Ovary (tissue), 10 donors: ENCODE measurements around the gene ACSM3. TPM values are rescaled to one million over a fixed set of nuclear protein-coding genes. Genes with fewer than 3 reads are reported as not detected.
A peak's percentile ranks its signal among the peaks of the same experiment; 100 is the strongest.
"Not testable (repeated sequence)": the region's sequence is repeated elsewhere in the genome, so short reads cannot be mapped to it uniquely, and the experiment has no call there.

Experiments
- DNase-seq, 5 donors: peaks; one replicate each; pipeline ENCODE4 v3.0.0-alpha.2; 2019 to 2020
- H3K27ac ChIP-seq, 2 donors: fragments of 200-600 bp; one replicate each; pipeline versions ENCODE4 v1.5.1 to v1.8.0; 2019 to 2022
- H3K27me3 ChIP-seq: fragments of 200-600 bp; one replicate; pipeline ENCODE4 v1.8.0; 2022
- H3K36me3 ChIP-seq: fragments of 200-600 bp; sonication (generic); one replicate; pipeline ENCODE4 v1.5.1; 2019
- H3K4me1 ChIP-seq: one replicate; pipeline ENCODE4 v1.8.1; 2013; ENCODE audit warnings: mild to moderate bottlenecking, moderate library complexity; ENCODE audit not compliant: insufficient read depth
- H3K4me3 ChIP-seq: fragments of 200-600 bp; sonication (generic); one replicate; pipeline ENCODE4 v1.5.1; 2017
- H3K9me3 ChIP-seq, 2 donors: fragments of 200-600 bp in 1 of 2; sonication (generic) in 1 of 2; one replicate each; pipeline versions ENCODE4 v1.5.1 to v1.8.1; 2013 to 2019; ENCODE audit warnings: mild to moderate bottlenecking in 1 of 2, moderate library complexity in 1 of 2
- EP300 ChIP-seq: sonication (generic); formaldehyde crosslinking; IDR thresholded peaks from one replicate; pipeline ENCODE4 v1.6.1; 2017; ENCODE audit warnings: antibody characterized with exemption
- POLR2A ChIP-seq: fragments of 450-650 bp; IDR thresholded peaks from one replicate; pipeline ENCODE4 v1.6.1; 2017; ENCODE audit warnings: antibody characterized with exemption, mild to moderate bottlenecking, moderate library complexity
- WGBS, 3 donors: extraction: QIAGEN DNeasy Blood & Tissue Kit in 1 of 3; methylation state at CpG; one replicate each; pipeline versions ENCODE4 v1.1.5 to v1.1.7; 2013 to 2017; 5-methylcytosine and 5-hydroxymethylcytosine counted together
- intact Hi-C, 4 donors: fragments of 100-400 bp; cut with DNase I; formaldehyde crosslinking; loops; one replicate each; pipeline versions ENCODE4 v1.11.0 to v1.15.1; 2022 to 2023
- long read RNA-seq, 3 donors: library from polyadenylated mRNA in 2 of 3; unstranded in 2 of 3; transcript quantifications; one replicate each; pipeline ENCODE4 v2.0.0 and lab custom pipeline, GENCODE V29; 2021 to 2026
- polyA plus RNA-seq, 2 donors: library from polyadenylated mRNA; stranded (reverse); fragments of 200-250 nt in 1 of 2; fragments of 350-450 nt in 1 of 2; fragmentation: Illumina TruSeq in 1 of 2; extraction: RNeasy Lipid Tissue Mini Kit (QIAGEN cat#74804) in 1 of 2; gene quantifications; one replicate each; pipeline ENCODE4 v1.2.3, GENCODE V29; 2013 to 2014
- total RNA-seq, 7 donors: library from RNA; depleted of rRNA in 2 of 7; stranded (reverse); fragments of >200 nt in 2 of 7; fragmentation: NEBNext Ultra II Directional in 3 of 7; extraction: Animal tissue kit (Norgen Biotek cat#: 25700) in 3 of 7; gene quantifications; one replicate each; pipeline versions ENCODE4 v1.1.0 to v1.2.4, GENCODE V29; 2016 to 2023
- TF ChIP-seq, protein P1 (sequence below), 3 donors: fragments of 450-650 bp in 2 of 3; fragments of 200-600 bp in 1 of 3; IDR thresholded peaks; one replicate each; pipeline versions ENCODE4 v1.5.1 to v1.8.0; 2016 to 2022; ENCODE audit warnings: antibody characterized with exemption in 3 of 3, mild to moderate bottlenecking in 1 of 3
- donor health status: DM: no; HTN: no; CAD: no; lungs with moderate emphysema.
- donor health status: DM: no; HTN: no; CAD: no.
- donor health status: Bipolar disorder and iron deficiency.
- donor health status: DM: yes; HTN: yes; CAD: no.
- donor health status: DM: no; HTN: no; CAD: no.
- donor health status: DM: yes; HTN: yes; CAD: no.

ACSM3 gene
- total RNA-seq (100 to 1,000 TPM in 6 of 7 donors, 10 to 100 TPM in 1; 97.1 to 481 (median 251) TPM), polyA plus RNA-seq (100 to 1,000 TPM; 237 to 248 TPM)
- long read RNA-seq, donor 1, transcript ACSM3-215 (2 exons, 3,311 nt) = major isoform, 55 of 388 reads
- long read RNA-seq, donor 1, transcript ACSM3-201 (14 exons, 2,845 nt) = minor isoform, 10 of 388 reads
- long read RNA-seq, donor 1, partial matches to known transcripts = 110 of 388 reads
- long read RNA-seq, donor 1, other reads (novel, unspliced or antisense) = 213 of 388 reads
- long read RNA-seq, donor 2, partial matches to known transcripts = 83 of 86 reads
- long read RNA-seq, donor 2, other reads (novel, unspliced or antisense) = 0 of 86 reads
- long read RNA-seq, donor 3, transcript ACSM3-215 (2 exons, 3,311 nt) = major isoform, 162 of 343 reads
- long read RNA-seq, donor 3, partial matches to known transcripts = 41 of 343 reads
- long read RNA-seq, donor 3, other reads (novel, unspliced or antisense) = 138 of 343 reads

DNA sequence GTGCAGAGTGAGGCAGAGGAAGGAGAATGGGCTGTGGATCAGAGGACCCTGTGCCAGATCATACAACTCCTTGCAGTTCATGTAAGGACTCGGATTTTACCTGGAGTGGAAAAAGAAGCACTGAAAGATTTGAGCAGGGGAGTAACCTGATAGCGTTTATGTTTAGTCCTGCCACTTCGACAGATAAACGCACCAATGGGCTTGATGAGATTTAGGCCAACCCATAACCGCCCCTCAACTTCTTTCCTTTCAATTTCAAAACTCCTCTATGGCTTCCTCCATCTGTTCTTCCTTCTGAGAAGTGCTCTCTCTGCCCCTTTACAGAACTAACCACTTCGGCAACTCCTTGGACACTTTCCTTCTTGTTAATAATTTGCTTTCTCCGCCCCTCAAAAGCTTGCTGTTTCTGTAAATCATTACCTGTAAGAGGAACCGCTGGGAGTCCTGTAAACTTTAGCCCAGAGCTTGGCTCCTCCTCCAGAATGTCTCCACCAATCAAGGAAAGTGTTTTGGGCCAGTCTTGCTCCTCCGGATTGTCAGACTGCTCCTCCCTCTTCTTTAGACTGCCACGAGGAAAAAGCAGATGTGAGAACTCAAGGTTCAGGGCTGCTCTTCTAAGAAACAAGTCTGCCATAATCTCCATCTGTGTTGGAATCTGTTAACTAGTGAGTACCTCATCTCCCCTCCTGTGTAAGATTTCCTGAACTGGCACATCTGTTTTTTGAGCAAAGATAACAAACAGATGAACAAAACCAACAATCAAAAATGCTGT, at the start of gene ACSM3:
TSS of gene ACSM3 (plus strand) at position 554 of the 772 bp plus-strand sequence. CDS start 6,021 bp downstream, outside the sequence.
- WGBS, 3 donors = 6 to 8% (median 7%) methylated on average over 10 of the region's 10 CpGs
- Histone ChIP-seq H3K9me3 (no peaks in the 10 kb centered on the region), H3K4me3 (peak within 1 kb of the TSS; percentile 12), H3K36me3 (no peaks in the 10 kb centered on the region), H3K27me3 (no peaks in the 10 kb centered on the region), H3K27ac (peak within 1 kb of the TSS in 1 of 2 donors; percentile 66), H3K4me1 (peaks cover 5% of the 10 kb centered on the region)
- intact Hi-C loops = no loop called here
- TF ChIP-seq POLR2A (no peak), EP300 (no peak)
- TF ChIP-seq, protein P1, sequence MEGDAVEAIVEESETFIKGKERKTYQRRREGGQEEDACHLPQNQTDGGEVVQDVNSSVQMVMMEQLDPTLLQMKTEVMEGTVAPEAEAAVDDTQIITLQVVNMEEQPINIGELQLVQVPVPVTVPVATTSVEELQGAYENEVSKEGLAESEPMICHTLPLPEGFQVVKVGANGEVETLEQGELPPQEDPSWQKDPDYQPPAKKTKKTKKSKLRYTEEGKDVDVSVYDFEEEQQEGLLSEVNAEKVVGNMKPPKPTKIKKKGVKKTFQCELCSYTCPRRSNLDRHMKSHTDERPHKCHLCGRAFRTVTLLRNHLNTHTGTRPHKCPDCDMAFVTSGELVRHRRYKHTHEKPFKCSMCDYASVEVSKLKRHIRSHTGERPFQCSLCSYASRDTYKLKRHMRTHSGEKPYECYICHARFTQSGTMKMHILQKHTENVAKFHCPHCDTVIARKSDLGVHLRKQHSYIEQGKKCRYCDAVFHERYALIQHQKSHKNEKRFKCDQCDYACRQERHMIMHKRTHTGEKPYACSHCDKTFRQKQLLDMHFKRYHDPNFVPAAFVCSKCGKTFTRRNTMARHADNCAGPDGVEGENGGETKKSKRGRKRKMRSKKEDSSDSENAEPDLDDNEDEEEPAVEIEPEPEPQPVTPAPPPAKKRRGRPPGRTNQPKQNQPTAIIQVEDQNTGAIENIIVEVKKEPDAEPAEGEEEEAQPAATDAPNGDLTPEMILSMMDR (IDR thresholded peaks at IDR 0.05) = no peak
- DNase-seq = peak in 4 of 5 donors; percentile 37 to 66 (median 44)

GRCh38 chr16:20717718-20718117, 46.1 kb upstream of the ACSM3 start:
- intact Hi-C loops, H3K27ac ChIP-seq, H3K36me3 ChIP-seq, DNase-seq, H3K4me3 ChIP-seq, H3K27me3 ChIP-seq, H3K9me3 ChIP-seq, H3K4me1 ChIP-seq: not testable (repeated sequence)

DNA sequence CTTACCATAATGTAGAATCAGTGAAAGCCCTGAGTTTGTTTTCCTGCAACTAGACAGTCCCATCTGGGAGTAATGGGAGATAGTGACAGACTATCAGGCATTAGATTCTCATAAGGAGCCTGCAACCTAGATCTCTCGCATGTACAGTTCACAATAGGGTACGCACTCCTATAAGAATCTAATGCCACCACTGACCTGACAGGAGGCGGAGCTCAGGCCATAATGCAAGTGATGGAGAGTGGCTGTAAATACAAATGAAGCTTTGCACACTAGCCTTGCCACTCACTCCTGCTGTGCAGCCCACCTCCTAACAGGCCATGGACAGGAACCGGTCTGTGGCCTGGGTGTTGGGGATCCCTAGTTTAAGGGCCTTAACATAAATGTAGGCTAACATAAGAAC, 43.6 kb upstream of the ACSM3 start:
- no peaks in the 10 kb centered on the region for H3K36me3 ChIP-seq
- 92 to 97% (median 95%) methylated on average over 4 of the region's 4 CpGs for WGBS, 3 donors
- TF ChIP-seq, protein P1 (IDR thresholded peaks at IDR 0.05) = no peak
- TF ChIP-seq POLR2A (no peak), EP300 (no peak)
- H3K27me3 ChIP-seq = no peaks in the 10 kb centered on the region
- no peak for DNase-seq
- intact Hi-C loops = no loop called here
- H3K4me1 ChIP-seq = no peaks in the 10 kb centered on the region
- H3K4me3 ChIP-seq = no peak overlapping the region
- no peaks in the 10 kb centered on the region for H3K9me3 ChIP-seq
- no peak overlapping the region for H3K27ac ChIP-seq

DNA sequence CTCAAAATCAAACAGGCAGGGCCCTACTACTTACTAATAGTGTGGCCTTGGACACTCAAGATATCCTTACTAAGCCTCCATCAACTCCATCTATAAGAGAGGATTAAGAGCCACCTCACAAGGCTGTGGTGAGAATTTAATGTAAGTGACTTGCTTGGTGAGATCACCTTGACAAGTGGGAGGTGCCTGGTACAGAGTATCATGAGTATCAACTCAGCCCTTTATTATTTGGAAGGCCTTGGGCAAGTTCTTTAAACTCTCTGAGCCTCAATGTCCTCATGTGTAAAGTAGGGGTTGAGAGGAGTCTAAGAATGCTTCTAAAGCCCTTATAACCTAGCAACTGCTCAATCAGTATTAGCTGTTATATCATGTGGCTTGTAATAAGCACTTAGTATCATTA, 37.2 kb upstream of the ACSM3 start:
- H3K36me3 ChIP-seq = no peaks in the 10 kb centered on the region
- H3K9me3 ChIP-seq = no peaks in the 10 kb centered on the region
- no peak overlapping the region for H3K4me3 ChIP-seq
- TF ChIP-seq EP300 = no peak
- TF ChIP-seq POLR2A = no peak
- TF ChIP-seq, protein P1 (IDR thresholded peaks at IDR 0.05) = no peak
- intact Hi-C loops = no loop called here
- peaks cover 3% of the 10 kb centered on the region for H3K4me1 ChIP-seq
- DNase-seq = no peak
- H3K27me3 ChIP-seq = no peaks in the 10 kb centered on the region
- no peak overlapping the region for H3K27ac ChIP-seq

GRCh38 chr16:20727181-20727580, 36.6 kb upstream of the ACSM3 start:
- Histone ChIP-seq H3K36me3 (no peaks in the 10 kb centered on the region), H3K27ac (no peak overlapping the region), H3K9me3 (no peaks in the 10 kb centered on the region), H3K4me3 (no peak overlapping the region), H3K4me1 (peaks cover 3% of the 10 kb centered on the region), H3K27me3 (no peaks in the 10 kb centered on the region)
- whole genome bisulfite sequencing, 3 donors = 65 to 81% (median 77%) methylated on average over 3 of the region's 3 CpGs
- DNase-seq = no peak
- TF ChIP-seq EP300 = no peak
- no peak for TF ChIP-seq POLR2A
- TF ChIP-seq, protein P1 (IDR thresholded peaks at IDR 0.05) = no peak
- intact Hi-C loops = no loop called here
